Stimulated activated naive B cell treated with anti-CD40 and anti-IgM and Interleukin-4, amounts not matched to agents 10 μg/mL and 1 μg/mL and 100 μg/mL, for 72 hours (primary cell): Measurements from ENCODE around the gene GABRB2.

Experiments
- ATAC-seq, 2 donors: fragments of 150-1000 bp; cut with Tn5 transposase; replicated peaks; 2 replicates each; pipeline ENCODE4 v1.10.0; 2021; ENCODE audit warnings: moderate library complexity in 1 of 2
- DNase-seq: peaks from one replicate; pipeline ENCODE4 v3.0.0; 2021
- H3K27ac Mint-ChIP-seq: one replicate; pipeline ENCODE4 v1.8.0; 2022; ENCODE audit warnings: mild to moderate bottlenecking, mixed read lengths
- H3K27me3 Mint-ChIP-seq, 2 donors: one replicate each; pipeline ENCODE4 v1.8.0; 2022; ENCODE audit warnings: mixed read lengths in 2 of 2
- H3K36me3 Mint-ChIP-seq, 2 donors: one replicate each; pipeline ENCODE4 v1.8.0; 2022; ENCODE audit warnings: mixed read lengths in 2 of 2, mild to moderate bottlenecking in 1 of 2
- H3K4me1 Mint-ChIP-seq, 2 donors: one replicate each; pipeline ENCODE4 v1.8.0; 2022; ENCODE audit warnings: mixed read lengths in 2 of 2, mild to moderate bottlenecking in 1 of 2
- H3K4me3 Mint-ChIP-seq, 2 donors: one replicate each; pipeline ENCODE4 v1.8.0; 2022; ENCODE audit warnings: mild to moderate bottlenecking in 2 of 2, mixed read lengths in 2 of 2, moderate library complexity in 1 of 2
- H3K9me3 Mint-ChIP-seq, 2 donors: one replicate each; pipeline ENCODE4 v1.8.0; 2022; ENCODE audit warnings: mixed read lengths in 2 of 2, mild to moderate bottlenecking in 1 of 2

GABRB2 gene

GRCh38 chr5:161391016-161391415, 155.5 kb downstream of the GABRB2 start:
- Mint-ChIP-seq H3K4me3 (no peak overlapping the region), H3K36me3 (no peaks in the 10 kb centered on the region), H3K4me1 (no peaks in the 10 kb centered on the region), H3K27ac (no peak overlapping the region), H3K9me3 (no peaks in the 10 kb centered on the region), H3K27me3 (no peaks in the 10 kb centered on the region)
- ATAC-seq (no peak), DNase-seq (no peak)

GRCh38 chr5:161387121-161387520, 159.4 kb downstream of the GABRB2 start:
- Mint-ChIP-seq H3K36me3 (no peaks in the 10 kb centered on the region), H3K27me3 (no peaks in the 10 kb centered on the region), H3K4me1 (no peaks in the 10 kb centered on the region), H3K4me3 (no peak overlapping the region), H3K27ac (no peak overlapping the region), H3K9me3 (no peaks in the 10 kb centered on the region)
- ATAC-seq (no peak), DNase-seq (no peak)

- DNase-seq (no peak), ATAC-seq (no peak)
- Mint-ChIP-seq H3K9me3 (no peaks in the 10 kb centered on the region), H3K27me3 (no peaks in the 10 kb centered on the region), H3K27ac (no peak overlapping the region), H3K36me3 (no peaks in the 10 kb centered on the region), H3K4me1 (no peaks in the 10 kb centered on the region), H3K4me3 (no peak overlapping the region)
Observed at GRCh38 chr5:161385027-161385426, 161.5 kb downstream of the GABRB2 start.

GRCh38 chr5:161382685-161383084, 163.8 kb downstream of the GABRB2 start:
- no peak overlapping the region for H3K4me3 Mint-ChIP-seq
- no peaks in the 10 kb centered on the region for H3K9me3 Mint-ChIP-seq
- H3K27ac Mint-ChIP-seq: no peak overlapping the region
- ATAC-seq (no peak), DNase-seq (no peak)
- no peaks in the 10 kb centered on the region for H3K4me1 Mint-ChIP-seq
- H3K36me3 Mint-ChIP-seq: no peaks in the 10 kb centered on the region
- no peaks in the 10 kb centered on the region for H3K27me3 Mint-ChIP-seq

GRCh38 chr5:161380486-161380885, 166.0 kb downstream of the GABRB2 start:
- Mint-ChIP-seq H3K4me3 (no peak overlapping the region), H3K36me3 (no peaks in the 10 kb centered on the region), H3K4me1 (no peaks in the 10 kb centered on the region), H3K27me3 (no peaks in the 10 kb centered on the region), H3K9me3 (no peaks in the 10 kb centered on the region), H3K27ac (no peak overlapping the region)
- ATAC-seq (no peak), DNase-seq (no peak)

GRCh38 chr5:161378701-161379100, 167.8 kb downstream of the GABRB2 start:
- ATAC-seq (no peak), DNase-seq (no peak)
- Mint-ChIP-seq H3K4me3 (no peak overlapping the region), H3K4me1 (no peaks in the 10 kb centered on the region), H3K27me3 (no peaks in the 10 kb centered on the region), H3K9me3 (no peaks in the 10 kb centered on the region), H3K36me3 (no peaks in the 10 kb centered on the region), H3K27ac (no peak overlapping the region)

GRCh38 chr5:161376034-161376433, 170.5 kb downstream of the GABRB2 start:
- Mint-ChIP-seq H3K27ac (no peak overlapping the region), H3K4me1 (no peaks in the 10 kb centered on the region), H3K36me3 (no peaks in the 10 kb centered on the region), H3K4me3 (no peak overlapping the region), H3K9me3 (no peaks in the 10 kb centered on the region), H3K27me3 (no peaks in the 10 kb centered on the region)
- DNase-seq (no peak), ATAC-seq (no peak)

GRCh38 chr5:161373345-161373707, 173.2 kb downstream of the GABRB2 start:
- no peaks in the 10 kb centered on the region for H3K27me3 Mint-ChIP-seq
- H3K9me3 Mint-ChIP-seq: no peaks in the 10 kb centered on the region
- DNase-seq (no peak), ATAC-seq (no peak)
- H3K4me3 Mint-ChIP-seq: no peak overlapping the region
- no peaks in the 10 kb centered on the region for H3K36me3 Mint-ChIP-seq
- H3K4me1 Mint-ChIP-seq: no peaks in the 10 kb centered on the region
- no peak overlapping the region for H3K27ac Mint-ChIP-seq

GRCh38 chr5:161372682-161373344, 173.7 kb downstream of the GABRB2 start:
- no peak overlapping the region for H3K27ac Mint-ChIP-seq

GRCh38 chr5:161369022-161369421, 177.5 kb downstream of the GABRB2 start:
- H3K4me1 Mint-ChIP-seq: no peaks in the 10 kb centered on the region
- no peak overlapping the region for H3K4me3 Mint-ChIP-seq
- DNase-seq: no peak
- H3K36me3 Mint-ChIP-seq: no peaks in the 10 kb centered on the region
- no peak for ATAC-seq
- no peak overlapping the region for H3K27ac Mint-ChIP-seq
- no peaks in the 10 kb centered on the region for H3K9me3 Mint-ChIP-seq
- no peaks in the 10 kb centered on the region for H3K27me3 Mint-ChIP-seq

More at GRCh38 chr5:161372682-161373344, 173.7 kb downstream of the GABRB2 start:
- Mint-ChIP-seq H3K4me3 (no peak overlapping the region), H3K36me3 (no peaks in the 10 kb centered on the region), H3K4me1 (no peaks in the 10 kb centered on the region), H3K9me3 (no peaks in the 10 kb centered on the region), H3K27me3 (no peaks in the 10 kb centered on the region)
- no peak for ATAC-seq
- no peak for DNase-seq

GRCh38 chr5:161358446-161358845, 188.1 kb downstream of the GABRB2 start:
- H3K4me1 Mint-ChIP-seq: no peaks in the 10 kb centered on the region
- H3K27me3 Mint-ChIP-seq: no peaks in the 10 kb centered on the region
- DNase-seq: no peak
- no peak overlapping the region for H3K4me3 Mint-ChIP-seq
- no peak overlapping the region for H3K27ac Mint-ChIP-seq
- ATAC-seq: no peak
- no peaks in the 10 kb centered on the region for H3K36me3 Mint-ChIP-seq
- peaks cover 0 to 2% of the 10 kb centered on the region in 2 donors for H3K9me3 Mint-ChIP-seq

GRCh38 chr5:161344234-161344633, 202.3 kb downstream of the GABRB2 start:
- ATAC-seq (no peak), DNase-seq (no peak)
- Mint-ChIP-seq H3K27ac (no peak overlapping the region), H3K36me3 (no peaks in the 10 kb centered on the region), H3K9me3 (no peaks in the 10 kb centered on the region), H3K4me1 (no peaks in the 10 kb centered on the region), H3K27me3 (no peaks in the 10 kb centered on the region), H3K4me3 (no peak overlapping the region)

GRCh38 chr5:161342886-161343285, 203.6 kb downstream of the GABRB2 start:
- Mint-ChIP-seq H3K27me3 (no peaks in the 10 kb centered on the region), H3K36me3 (no peaks in the 10 kb centered on the region), H3K4me1 (no peaks in the 10 kb centered on the region), H3K4me3 (no peak overlapping the region), H3K27ac (no peak overlapping the region), H3K9me3 (no peaks in the 10 kb centered on the region)
- ATAC-seq: no peak
- DNase-seq: no peak

GRCh38 chr5:161340012-161340411, 206.5 kb downstream of the GABRB2 start:
- Mint-ChIP-seq H3K9me3 (no peaks in the 10 kb centered on the region), H3K36me3 (no peaks in the 10 kb centered on the region), H3K4me3 (no peak overlapping the region), H3K4me1 (no peaks in the 10 kb centered on the region), H3K27me3 (no peaks in the 10 kb centered on the region), H3K27ac (no peak overlapping the region)
- ATAC-seq (no peak), DNase-seq (no peak)

- Mint-ChIP-seq H3K9me3 (peaks cover 3 to 4% of the 10 kb centered on the region in 2 donors), H3K4me3 (no peak overlapping the region), H3K36me3 (no peaks in the 10 kb centered on the region), H3K27me3 (no peaks in the 10 kb centered on the region), H3K27ac (no peak overlapping the region), H3K4me1 (no peaks in the 10 kb centered on the region)
- DNase-seq (no peak), ATAC-seq (no peak)
Observed at GRCh38 chr5:161333194-161333880, 213.2 kb downstream of the GABRB2 start.
